HG02759 (cell line): ENCODE measurements around the gene CDH16.
A peak's percentile ranks its signal among the peaks of the same experiment; 100 is the strongest.
"Not testable (repeated sequence)": the region's sequence is repeated elsewhere in the genome, so short reads cannot be mapped to it uniquely, and the experiment has no call there.

ENCODE experiments used
- ATAC-seq: cut with Tn5 transposase; IDR thresholded peaks from one replicate; pipeline ENCODE4 v1.9.1; 2021; ENCODE audit warnings: mild to moderate bottlenecking, moderate library complexity; ENCODE audit not compliant: unreplicated experiment

Gene CDH16

DNA sequence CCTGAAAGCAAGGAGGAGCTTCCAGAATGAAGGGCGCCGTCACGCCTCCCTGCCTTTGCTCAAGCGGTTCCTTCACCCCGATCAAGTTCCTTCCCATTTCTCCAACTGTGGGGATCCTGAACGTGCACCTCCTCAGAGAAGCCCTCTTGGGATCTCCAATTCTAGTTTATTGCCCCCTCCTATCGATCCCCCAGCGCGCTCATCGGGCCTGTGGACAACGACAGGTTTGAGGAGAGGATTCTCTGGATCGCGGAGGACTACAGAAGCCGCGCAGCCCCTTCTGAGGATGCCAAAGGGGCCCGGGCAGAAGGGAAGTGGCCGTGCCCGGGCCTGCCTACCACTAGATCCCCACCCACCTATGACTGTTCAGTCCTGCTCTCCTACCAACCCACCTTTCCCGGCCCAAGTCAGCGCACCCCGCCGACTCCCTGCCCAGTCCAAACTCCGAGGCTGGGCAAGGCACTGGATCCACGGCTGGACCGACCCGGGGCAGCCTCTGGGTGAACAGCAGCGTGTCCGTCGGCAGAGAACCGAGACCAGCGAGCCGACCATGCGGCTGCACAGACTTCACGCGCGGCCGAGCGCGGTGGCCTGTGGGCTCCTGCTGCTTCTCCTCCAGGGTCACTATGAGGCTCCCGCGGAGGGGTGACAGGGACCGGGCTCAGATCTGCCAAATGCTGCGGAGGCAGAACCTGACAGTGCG lies 29.6 kb upstream of the CDH16 start:
- ATAC-seq, result no peak

DNA sequence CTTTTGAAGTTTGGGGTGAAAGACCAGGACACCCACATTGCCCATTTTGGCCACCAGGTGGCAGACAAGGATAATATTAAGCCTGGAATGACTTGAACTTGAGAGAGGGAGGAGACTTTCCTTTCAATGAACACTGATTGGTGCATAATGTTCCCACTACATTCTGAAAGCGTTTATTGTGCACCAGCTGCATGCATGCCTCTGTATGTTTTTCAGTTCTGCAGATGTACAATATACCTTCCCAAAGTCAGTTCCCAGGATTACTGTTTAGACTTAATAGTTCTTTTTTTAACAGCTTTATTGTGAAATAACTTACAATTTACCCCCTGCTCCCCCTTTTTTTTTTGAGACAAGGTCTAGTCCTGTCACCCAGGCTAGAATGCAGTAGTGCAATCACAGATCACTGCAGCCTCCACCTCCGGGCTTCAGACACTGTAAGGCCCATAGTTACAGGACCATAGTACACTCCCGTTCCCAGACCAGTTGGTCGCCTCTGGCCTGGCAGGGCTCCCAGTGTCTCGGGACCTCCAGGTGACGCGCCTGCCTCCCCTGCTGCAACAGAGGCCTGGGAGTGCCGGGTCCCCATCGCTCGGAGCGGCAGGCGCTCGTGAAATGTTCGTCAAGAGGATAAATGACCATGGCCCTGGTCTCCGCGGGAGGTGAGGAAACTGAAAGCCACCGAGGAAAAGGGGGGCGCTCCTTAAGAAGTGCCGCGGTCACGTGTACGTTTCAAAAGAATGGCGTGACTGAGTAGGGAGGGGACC lies 28.8 kb upstream of the CDH16 start:
- peak; percentile 65 for ATAC-seq

GRCh38 chr16:66946974-66947301 lies 28.3 kb upstream of the CDH16 start:
- ATAC-seq, result no peak

DNA sequence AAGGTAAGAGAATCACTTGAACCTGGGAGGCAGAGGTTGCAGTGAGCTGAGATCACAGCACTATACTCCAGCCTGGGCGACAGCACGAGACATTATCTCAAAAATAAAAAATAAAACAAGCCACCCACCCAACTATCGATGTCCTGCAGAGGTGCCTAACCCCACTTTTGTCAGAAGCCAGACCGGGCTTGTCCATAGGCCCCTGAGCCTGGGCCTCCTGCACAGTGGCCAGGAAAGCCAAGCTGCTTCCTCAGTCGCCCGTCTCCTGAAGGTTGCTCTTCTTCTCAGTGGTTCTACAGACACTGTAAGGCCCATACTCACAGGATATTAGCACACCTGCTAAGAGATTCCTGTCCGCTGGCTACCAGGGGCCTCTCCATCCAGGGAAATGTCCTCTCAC lies 27.9 kb upstream of the CDH16 start:
- ATAC-seq, result no peak

DNA sequence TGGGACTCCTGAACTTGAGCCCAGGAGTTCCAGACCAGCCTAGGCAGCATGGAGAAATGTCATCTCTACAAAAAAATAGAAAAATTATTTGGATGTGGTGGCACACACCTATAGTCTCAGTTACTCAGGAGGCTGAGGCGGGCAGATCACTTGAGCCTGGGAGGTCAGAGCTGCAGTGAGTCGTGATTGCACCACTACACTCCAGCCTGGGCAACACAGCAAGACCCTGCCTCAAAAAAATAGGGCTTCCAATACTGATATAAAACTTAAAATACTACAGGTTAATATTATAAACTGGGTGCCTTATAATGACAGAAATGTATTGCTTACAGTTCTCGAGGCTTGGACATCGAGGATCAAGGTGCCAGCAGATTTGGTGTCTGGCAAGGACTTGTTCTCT lies 27.3 kb upstream of the CDH16 start:
- ATAC-seq, result no peak

GRCh38 chr16:66944971-66945370 lies 26.3 kb upstream of the CDH16 start:
- not testable (repeated sequence) for ATAC-seq

DNA sequence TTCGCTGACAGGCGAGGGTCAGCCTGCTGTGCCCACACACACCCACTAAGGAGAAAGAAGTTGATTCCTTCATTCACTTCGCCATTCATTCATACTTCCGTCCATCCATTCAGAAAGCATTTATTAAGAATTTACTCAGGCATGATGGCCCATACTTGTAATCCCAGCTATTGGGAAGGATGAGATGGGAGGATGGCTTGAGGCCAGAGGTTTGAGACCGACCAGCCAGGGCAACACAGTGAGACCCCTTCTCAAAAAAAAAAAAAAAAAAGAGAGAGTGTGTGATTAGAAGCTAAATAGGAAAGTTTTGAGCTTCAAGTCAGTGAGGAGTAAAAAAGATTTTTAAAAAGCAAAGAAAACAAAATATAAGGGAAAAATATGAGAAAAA lies 25.4 kb upstream of the CDH16 start:
- no peak for ATAC-seq

DNA sequence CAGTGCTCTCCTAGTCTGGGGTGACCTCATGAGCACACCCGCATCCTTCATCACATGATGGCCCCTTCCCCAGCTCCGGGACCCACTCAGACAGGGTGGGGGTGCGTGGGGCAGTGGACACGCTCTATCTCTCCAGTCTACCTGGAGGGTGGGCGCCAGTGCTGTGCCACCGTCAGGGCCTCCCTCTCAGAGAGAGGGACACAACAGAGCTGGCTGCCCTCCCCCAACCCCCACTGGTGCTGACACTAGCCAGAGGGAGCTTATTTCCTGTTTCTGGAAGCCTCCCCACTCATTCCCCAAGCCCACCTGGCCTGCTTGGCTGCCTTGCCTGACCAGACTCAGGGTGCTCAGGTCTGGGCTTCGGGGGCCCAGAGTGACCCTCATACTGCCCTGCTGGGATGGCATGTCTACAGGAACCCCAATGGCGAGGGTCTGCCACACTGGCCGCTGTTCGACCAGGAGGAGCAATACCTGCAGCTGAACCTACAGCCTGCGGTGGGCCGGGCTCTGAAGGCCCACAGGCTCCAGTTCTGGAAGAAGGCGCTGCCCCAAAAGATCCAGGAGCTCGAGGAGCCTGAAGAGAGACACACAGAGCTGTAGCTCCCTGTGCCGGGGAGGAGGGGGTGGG lies 24.9 kb upstream of the CDH16 start:
- ATAC-seq, result no peak

DNA sequence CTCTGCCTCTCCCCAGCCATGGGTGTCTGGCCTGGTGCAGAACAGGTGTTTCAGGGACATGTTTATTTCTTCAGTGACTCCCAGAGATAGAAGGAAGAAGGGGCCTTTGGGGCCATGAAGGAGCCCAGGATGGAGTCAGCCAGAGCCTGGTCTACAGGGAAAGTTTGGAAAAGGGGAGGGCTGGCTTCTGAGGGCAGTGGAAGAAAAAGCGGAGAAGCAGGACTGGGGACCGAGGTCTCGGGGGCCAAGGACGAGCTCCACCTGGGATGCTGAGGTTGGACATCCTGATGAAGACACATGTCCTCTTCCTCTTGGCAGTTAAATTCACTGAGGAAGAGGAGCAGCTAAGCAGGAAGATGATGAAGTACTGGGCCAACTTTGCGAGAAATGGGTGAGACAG lies 24.3 kb upstream of the CDH16 start:
- no peak for ATAC-seq

DNA sequence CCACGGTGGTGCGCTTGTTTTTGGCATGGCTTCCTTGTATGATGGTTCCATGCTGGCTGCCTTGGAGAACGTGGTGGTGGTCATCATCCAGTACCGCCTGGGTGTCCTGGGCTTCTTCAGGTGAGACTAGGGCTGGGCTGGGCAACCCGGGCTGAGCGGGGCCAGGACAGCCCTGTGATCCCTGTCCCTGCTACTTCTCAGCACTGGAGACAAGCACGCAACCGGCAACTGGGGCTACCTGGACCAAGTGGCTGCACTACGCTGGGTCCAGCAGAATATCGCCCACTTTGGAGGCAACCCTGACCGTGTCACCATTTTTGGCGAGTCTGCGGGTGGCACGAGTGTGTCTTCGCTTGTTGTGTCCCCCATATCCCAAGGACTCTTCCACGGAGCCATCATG lies 21.6 kb upstream of the CDH16 start:
- ATAC-seq, result no peak

GRCh38 chr16:66939366-66939765 lies 20.7 kb upstream of the CDH16 start:
- ATAC-seq, result no peak

- ATAC-seq, result no peak
Measured at GRCh38 chr16:66937725-66938337, 19.1 kb upstream of the CDH16 start.

GRCh38 chr16:66936889-66937554 lies 18.3 kb upstream of the CDH16 start:
- ATAC-seq, result no peak

- no peak for ATAC-seq
Measured at GRCh38 chr16:66936462-66936861, 17.8 kb upstream of the CDH16 start.

- no peak for ATAC-seq
Measured at GRCh38 chr16:66935314-66936011, 16.8 kb upstream of the CDH16 start, which contains the start of gene CES2. Gene CES2, plus strand, starts transcription at chr16:66935516. Its CDS starts 120 bp downstream, at chr16:66935636.

DNA sequence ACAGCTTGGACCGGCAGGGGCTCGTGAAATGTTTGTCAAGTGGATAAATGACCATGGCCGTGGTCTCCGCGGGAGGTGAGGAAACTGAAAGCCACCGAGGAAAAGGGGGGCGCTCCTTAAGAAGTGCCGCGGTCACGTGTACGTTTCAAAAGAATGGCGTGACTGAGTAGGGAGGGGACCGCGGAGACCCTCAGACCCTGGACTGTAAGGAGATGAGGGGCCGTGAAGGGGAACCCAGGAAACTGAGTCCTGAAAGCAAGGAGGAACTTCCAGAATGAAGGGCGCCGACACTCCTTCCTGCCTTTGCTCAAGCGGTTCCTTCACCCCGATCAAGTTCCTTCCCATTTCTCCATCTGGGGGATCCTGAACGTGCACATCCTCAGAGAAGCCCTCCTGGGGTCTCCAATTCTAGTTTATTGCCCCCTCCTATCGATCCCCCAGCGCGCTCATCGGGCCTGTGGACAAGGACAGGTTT lies 16.2 kb upstream of the CDH16 start:
- ATAC-seq, result peak; percentile 14

GRCh38 chr16:66934138-66934838 lies 15.6 kb upstream of the CDH16 start, which contains the start of gene CIAO2B:
Gene CIAO2B, minus strand, starts transcription at chr16:66934402. Its CDS starts 38 bp downstream, at chr16:66934364.
- peak; percentile 87 for ATAC-seq

GRCh38 chr16:66933776-66934137 lies 15.1 kb upstream of the CDH16 start:
- ATAC-seq, result peak; percentile 26

DNA sequence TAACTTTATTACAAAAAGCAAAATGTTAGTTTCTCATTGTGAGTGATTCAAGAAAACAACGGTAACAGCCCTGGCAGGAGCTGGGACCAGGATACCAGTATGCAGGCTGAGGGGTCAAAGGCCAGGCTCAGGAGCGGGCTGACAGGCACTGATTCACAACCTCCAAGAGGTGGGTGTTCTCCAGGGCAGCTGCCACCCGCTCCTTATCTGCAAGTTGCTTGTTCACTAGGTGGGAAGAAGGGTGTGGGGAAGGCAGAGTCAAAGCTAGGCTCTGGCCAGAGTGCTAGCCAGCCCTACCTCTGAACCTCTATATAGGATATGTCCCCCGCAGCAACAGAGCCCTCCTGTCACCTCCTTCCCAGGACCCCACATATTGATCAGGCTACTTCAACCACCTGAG lies 13.4 kb upstream of the CDH16 start:
- ATAC-seq, result no peak

GRCh38 chr16:66931665-66932064 lies 13.0 kb upstream of the CDH16 start:
- ATAC-seq, result no peak
